Loucy (cell line): ENCODE results near the gene MAP3K21.

Experiments
- EZH2phosphoT487 ChIP-seq: fragments of 200-600 bp; IDR thresholded peaks from 2 replicates; pipeline ENCODE4 v1.6.1; 2018; ENCODE audit warnings: antibody characterized with exemption, mild to moderate bottlenecking, moderate library complexity, borderline replicate concordance
- TF ChIP-seq, protein P1 (sequence below): fragments of 200-600 bp; sonication (generic); conservative IDR thresholded peaks from 2 replicates; pipeline ENCODE4 v1.5.1; 2014; ENCODE audit warnings: mild to moderate bottlenecking, antibody characterized with exemption, low read length

DNA sequence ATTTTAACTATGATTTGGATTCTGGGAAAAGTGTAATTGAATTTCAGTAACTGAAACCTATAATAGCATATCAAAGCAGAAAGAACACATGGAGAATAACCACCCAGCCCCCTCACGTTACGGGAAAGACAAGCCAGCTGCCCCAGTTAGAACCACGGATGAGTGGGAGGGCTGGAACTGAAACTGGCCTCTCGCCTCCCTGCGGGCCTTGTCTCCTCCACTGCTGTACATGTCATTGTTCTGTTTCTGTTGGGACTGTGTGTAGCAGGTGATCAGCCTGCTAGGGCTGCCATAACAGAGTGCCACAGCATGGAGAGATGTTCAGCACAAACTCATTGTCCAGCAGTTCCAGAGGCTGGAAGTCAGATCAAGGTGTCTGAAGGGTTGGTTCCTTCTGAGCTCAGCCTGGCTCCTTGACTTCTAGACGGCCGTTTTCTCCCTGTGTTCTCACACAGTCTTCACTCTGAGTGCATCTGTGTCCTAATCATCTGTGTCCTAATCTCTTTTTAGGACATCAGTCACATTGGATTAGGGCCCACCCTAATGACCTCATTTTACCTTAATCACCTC is 52.4 kb downstream of the MAP3K21 start:
- TF ChIP-seq, protein P1, sequence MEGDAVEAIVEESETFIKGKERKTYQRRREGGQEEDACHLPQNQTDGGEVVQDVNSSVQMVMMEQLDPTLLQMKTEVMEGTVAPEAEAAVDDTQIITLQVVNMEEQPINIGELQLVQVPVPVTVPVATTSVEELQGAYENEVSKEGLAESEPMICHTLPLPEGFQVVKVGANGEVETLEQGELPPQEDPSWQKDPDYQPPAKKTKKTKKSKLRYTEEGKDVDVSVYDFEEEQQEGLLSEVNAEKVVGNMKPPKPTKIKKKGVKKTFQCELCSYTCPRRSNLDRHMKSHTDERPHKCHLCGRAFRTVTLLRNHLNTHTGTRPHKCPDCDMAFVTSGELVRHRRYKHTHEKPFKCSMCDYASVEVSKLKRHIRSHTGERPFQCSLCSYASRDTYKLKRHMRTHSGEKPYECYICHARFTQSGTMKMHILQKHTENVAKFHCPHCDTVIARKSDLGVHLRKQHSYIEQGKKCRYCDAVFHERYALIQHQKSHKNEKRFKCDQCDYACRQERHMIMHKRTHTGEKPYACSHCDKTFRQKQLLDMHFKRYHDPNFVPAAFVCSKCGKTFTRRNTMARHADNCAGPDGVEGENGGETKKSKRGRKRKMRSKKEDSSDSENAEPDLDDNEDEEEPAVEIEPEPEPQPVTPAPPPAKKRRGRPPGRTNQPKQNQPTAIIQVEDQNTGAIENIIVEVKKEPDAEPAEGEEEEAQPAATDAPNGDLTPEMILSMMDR = no peak
- TF ChIP-seq EZH2phosphoT487 = no peak
